GM19238 (cell line): Measurements from ENCODE around the gene EFTUD2.
"Not testable (repeated sequence)": the region's sequence is repeated elsewhere in the genome, so short reads cannot be mapped to it uniquely, and the experiment has no call there.

Experiments
- DNase-seq: peaks from one replicate; pipeline ENCODE4 v3.0.0; 2011; ENCODE audit warnings: low spot score; ENCODE audit not compliant: insufficient read length

Gene EFTUD2

DNA sequence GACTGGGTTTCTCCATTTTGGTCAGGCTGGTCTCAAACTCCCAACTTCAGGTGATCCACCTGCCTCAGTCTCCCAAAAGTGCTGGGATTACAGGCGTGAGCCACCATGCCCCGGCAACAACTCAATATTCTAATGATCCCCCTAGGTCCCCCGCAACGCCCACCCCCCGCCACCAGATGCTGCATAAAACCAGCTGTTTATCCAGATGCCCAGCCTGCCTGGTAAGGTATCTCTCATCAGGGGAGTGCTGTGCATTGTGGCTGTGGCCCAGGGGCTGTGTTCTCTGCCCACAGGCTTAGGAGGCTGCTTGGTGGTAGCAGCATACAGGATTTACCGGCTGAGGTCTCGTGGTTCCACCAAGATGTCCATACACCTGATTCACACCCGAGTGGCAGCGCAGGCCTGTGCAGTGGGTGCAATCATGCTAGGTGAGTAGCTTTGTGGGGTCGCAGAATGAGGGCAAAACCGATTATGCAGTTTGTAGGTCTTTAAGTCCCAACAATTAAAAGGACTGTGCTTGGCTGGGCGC lies 50.2 kb downstream of the EFTUD2 start:
- DNase-seq, result no peak

DNA sequence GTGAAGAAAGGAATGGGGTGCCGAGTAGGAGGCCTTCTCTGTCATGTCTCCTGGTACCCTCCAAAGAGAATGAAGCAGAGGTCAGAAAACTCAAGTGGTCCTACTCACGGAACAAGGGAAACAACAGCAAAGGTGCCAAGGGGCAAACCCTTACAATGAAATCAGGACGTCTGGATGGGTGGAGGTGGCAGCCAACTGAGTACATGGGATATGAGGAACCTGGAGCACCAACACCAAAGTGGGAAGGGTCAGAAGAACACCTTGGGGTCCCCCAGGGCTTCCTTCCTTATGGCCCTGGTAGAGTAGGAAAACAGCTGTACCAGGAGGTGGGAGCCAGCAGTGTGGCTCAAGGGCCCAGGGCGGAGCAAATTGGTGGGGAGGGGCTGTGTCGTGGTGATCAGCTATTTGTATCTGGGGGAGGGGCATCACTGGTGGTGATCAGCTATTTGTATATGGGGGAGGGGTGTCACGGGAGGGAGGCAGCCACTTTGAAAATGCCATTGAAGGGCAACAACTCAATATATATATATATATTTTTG lies 50.9 kb downstream of the EFTUD2 start:
- no peak for DNase-seq

DNA sequence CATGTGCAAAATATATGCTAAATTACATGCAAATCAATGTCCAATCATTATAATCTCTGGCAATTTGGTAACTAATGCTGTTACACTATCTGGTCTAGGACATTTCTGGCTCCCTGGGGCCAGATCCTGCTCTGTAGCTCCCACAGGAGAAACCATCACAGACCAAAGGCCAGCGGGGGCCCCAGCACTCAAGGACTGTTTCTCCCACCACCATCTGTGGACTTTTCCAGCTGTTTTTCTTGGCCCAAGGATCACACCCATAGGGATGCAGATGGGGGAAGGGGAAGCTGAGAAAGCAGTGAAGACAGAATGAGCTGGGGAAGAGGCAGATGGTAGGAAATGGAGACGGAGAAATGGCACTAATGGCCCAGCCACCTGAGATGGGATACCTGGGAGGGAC lies 51.7 kb downstream of the EFTUD2 start, which contains the start of gene HIGD1B:
Gene HIGD1B, plus strand, starts transcription at position 298 of the 400 bp plus-strand sequence. CDS start 270 bp downstream, outside the sequence.
- no peak for DNase-seq

DNA sequence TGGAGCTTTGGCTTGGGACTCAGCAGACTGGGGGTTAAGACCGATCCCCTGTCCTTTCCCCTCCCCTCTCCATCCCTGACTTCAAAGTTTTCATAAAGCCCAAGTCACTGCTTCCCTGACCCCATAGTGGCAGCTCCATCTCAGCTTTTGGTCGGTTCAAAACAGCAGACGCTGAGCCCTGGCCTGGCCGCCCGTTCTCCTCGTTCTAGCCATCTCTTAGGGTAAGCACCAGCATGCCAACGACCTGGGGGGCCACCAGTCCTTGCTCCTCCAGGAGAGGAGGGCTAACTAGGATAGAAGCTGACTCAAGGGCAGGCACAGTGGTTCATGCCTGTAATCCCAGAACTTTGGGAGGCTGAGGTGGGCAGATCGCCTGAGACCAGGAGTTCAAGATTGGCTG lies 53.0 kb downstream of the EFTUD2 start:
- no peak for DNase-seq

DNA sequence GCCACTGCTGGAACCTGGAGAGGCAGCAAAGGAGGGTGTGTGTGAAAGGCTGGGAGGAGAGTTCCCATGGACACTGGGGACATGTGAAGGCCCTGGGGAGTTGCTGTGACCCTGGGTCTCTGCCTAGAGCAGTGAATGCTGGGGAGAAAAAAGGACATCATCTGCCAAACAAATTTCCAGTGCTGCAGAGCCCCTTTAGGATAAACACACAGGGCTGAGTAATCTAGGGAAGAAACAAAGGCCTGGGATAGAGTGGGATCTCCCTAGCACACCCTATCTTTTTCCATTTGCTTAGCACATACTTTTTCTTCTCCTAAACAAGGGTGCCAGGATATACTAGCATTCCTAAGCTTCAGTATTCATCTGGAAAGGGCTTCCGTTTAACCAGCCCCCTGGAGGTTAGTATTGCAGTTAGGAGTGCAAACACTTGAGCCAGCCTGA lies 54.8 kb downstream of the EFTUD2 start:
- no peak for DNase-seq

DNA sequence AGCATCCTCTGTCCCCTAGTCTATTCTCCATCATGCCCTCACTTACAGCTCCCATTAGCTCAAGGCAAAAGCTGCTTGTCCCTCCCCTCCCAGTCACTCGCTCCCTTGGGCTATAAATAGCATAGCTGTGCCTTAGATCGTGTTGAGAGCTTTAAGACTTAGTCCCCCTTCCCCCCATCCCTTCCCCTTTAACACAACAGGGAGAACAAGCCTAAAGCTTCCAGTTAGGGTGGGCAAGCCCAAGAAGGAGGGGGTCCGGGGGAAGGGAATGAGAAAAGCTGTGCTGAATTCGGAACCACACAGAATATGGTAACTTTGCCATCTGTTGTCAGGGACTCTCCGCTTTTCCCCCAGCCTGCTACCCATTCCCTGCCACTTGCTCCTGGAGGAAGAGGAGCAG lies 56.5 kb downstream of the EFTUD2 start:
- no peak for DNase-seq

DNA sequence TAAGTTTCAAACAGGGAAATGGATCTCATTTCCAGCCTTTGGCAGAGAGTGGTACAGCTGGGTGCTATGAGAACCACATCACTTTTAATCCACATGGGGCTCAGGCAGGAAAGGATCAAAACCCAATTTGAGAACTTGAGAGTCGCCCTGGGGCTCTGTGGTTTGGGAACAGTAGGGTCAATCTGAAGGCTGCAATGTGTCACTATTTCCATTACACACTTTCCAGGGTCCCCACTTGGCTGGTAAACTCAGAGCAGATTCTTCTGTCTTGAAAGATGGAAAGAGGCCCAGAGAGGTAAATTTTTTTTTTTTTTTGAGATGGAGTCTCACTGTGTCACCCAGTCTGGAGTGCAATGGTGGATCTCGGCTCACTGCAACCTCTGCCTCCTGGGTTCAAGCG lies 58.3 kb downstream of the EFTUD2 start:
- no peak for DNase-seq

DNA sequence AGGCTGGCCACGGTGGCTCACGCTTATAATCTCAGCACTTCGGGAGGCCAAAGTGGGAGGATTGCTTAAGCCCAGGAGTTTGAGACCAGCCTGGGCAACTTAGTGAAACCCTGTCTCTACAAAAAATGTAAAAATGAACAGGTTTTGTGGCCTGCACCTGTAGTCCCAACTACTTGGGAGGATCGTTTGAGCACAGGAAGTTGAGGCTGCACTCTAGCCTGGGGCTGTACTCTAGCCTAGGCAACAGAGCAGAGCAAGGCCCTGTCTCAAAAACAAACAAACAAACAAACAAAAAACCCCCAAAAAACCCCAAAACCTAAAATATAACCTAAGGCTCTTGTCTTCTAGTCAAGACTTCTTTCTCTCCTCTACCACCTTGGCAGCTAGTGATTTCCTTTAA lies 59.0 kb downstream of the EFTUD2 start:
- no peak for DNase-seq

DNA sequence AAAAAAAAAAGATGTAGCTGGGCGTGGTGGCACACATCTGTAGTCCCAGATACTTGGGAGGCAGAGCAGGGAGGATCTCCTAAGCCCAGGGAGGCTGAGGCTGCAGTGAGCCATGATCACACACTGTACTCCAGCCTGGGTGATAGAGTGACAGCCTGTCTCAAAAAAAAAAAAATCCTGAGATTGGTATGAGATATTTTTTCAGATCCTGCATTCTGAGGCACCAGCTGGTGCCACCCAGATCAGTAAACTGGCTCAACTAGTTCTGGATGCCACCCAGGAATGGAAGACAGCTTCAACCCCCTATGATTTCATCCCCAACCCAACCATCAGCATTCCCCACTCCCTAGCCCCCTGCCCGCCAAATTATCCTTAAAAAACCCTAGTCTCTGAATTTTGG lies 62.0 kb downstream of the EFTUD2 start:
- no peak for DNase-seq

DNA sequence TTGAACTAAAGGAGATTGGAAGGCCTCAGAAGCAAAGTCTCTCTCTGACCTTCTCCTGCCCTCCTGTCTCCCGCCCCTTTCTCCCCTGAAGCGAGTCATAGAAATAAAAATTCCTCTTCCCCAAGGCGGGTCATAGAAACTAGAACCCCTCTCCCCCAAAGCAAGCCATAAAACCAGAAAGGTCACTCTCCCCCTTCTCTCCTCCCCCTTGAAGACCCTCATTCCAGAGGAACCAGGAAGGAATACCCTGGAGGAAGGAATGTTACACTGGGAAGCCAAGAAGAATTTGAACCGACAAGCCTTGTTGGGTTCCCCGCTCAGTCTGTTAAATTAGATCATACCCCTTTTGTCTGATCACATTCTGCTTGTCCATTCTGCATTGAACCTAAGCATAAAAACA lies 66.4 kb downstream of the EFTUD2 start:
- DNase-seq, result no peak

DNA sequence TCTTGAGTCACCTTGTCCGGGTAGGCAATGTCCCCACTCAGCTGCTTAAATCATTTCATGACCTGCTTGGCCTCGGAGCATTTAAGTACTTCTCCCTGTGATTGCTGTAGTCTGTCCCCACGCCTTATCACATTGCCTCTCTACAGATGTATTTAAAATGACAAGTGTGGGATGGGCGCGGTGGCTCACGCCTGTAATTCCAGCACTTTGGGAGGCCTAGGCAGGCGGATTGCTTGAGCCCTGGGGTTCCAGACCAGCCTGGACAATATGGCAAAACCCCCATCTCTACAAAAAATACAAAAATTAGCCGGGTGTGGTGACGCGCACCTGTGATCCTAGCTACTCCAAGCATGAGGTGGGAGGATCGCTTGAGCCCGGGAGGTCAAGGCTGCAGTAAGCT lies 67.9 kb downstream of the EFTUD2 start:
- no peak for DNase-seq

DNA sequence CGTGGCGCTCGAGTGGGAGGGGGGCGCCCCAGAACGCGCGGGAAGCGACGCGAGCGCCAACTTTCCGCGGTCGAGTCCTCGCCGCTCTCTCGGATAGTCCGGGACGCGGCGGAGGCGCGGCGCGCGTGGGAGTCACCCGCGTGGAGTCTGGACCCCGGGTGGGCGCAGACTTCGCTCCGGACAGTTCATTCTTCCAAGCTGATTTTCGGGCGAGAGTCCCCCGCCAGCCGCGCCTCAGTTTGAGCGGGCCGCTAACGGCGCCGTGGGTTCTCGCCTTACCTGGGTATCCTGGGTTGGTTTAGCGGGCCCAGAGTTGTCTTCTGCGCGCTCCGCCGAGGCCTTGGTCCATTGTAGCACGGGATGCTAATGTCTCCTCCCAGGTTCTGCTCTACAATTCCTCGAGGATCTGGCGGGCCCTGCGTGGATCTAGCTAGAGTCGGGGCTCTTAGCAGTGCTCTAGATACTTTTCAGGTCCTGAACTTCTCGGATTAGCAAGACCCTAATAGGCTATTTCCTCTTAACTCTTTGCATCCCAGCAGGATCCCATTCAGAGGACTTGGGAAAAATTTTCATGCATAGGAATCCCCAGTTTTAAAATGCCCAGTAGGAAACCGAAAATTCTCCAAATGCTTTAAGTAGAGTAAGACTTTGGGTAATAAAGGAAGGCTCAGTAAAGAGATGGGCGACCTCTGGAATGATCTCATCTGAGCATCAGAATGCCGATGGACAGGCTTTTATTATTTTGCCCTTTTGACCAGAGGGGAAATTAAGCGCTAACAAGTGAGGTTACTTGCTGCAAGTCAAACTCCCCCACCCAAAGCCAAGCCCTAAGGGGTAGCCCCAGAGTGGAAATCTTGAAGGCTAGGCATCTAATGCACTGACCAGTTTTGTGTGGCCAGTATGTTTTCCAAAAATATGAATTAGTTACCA lies 68.6 kb downstream of the EFTUD2 start:
- no peak for DNase-seq

DNA sequence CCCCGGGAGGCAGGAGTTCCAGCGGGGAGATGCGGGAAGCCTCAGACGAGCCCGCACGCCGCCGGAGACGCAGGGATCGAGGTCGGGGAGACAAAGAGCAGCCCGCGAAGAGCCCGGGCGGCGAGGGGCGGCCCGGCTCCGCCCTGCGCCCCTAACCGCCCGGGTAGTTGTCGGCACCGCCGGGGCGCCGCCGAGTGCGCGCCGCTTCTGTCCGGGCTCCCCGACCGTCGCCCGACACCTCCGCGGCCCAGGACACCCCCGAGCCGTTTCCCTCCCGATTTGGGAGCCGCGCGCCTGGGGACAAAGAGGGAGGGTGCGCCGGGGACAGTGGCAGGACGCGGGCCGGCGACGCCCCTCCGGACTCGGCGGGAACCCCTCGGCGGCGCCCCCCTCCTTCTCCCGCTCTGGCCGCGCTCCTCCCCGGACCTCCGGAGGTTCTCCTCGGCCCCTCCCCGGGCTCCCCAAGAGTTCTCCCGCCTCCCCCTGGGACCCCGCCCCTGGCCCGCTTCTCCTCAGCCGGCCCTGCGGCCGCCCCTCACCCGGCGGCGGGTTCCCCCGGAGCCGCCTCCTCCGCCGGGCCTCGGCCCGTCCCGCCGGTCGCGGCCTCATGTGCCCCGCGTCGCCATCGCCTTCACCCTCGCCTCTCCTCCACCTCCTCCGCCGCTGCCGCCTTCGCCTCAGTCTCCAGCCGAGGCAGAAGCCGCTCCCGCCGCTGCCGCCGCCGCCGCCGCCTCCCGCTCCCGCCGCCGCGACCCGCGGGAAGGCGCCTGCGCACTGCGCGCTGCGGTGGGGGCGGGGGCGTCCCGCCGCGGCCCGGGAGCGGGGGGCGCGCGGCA lies 69.5 kb downstream of the EFTUD2 start, which contains the start of gene GJC1:
Gene GJC1, minus strand, starts transcription at position 765 of the 836 bp plus-strand sequence. CDS start 24,470 bp downstream, outside the sequence.
- DNase-seq, result peak; percentile 37

DNA sequence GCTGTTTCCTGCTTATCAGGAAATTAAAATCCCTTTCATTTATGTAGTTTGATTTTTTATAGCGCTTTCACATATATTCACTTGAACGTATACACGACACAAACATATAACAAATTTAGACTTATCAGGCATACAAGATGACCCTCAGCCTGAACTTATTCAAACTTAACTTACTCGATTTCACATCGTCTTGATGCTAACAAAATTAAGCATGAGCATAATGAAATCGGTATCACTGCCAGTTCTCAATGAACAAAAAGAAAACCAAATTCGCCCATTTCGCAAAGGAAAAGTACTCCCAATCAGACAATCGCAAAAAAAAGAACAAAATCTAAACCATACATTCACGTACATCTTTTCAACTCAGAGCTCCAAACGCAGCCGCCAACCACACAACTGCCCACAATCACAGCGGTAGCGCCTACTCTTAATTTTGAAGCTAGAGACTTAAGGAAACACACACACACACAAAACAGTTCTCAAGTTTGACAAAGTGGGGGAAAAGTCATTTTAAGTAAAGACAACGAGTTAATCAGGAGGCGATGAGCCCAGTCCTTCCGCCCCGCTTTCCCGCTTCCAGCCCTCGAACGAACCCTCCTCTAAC lies 70.2 kb downstream of the EFTUD2 start:
- DNase-seq, result no peak

DNA sequence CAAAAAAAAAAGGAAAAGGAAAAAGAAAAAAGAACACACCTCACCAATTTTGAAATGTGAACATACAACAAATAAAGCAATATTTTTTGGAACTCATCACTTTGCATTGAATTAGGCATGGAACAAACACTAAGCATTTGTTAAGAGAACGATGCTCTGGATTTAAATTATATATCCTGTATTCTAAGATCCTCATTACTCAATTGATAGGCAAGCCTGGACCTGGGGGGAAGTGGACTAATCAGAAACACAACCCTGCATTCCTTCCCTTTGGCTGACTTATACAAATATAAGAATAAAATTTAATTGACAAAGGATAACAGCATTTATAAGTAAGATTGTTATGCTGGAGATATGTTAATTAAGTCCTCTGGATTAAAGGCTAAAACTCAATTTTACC lies 71.4 kb downstream of the EFTUD2 start:
- no peak for DNase-seq

DNA sequence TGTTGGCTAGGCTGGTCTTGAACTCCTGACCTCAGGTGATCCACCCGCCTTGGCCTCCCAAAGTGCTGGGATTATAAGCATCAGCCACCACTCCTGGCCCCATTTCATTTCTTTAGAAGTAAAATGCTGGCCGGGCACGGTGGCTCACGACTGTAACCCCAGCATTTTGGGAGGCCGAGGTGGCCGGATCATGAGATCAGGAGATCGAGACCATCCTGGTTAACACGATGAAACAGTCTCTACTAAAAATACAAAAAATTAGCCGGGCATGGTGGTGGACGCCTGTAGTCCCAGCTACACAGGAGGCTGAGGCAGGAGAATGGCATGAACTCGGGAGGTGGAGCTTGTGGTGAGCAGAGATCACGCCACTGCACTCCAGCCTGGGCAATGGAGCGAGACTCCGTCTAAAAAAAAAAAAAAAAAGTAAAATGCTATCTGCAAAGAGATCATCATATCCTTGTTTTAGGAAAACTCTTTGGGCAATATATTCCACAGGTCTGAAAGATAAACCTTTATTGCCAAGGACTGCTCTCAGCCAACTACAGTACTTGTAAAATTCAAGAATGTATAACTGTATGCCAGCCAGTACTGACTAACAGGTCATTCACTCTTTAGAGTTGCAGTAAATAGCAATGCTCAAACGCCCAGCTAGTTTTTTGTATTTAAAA lies 73.0 kb downstream of the EFTUD2 start:
- no peak for DNase-seq

DNA sequence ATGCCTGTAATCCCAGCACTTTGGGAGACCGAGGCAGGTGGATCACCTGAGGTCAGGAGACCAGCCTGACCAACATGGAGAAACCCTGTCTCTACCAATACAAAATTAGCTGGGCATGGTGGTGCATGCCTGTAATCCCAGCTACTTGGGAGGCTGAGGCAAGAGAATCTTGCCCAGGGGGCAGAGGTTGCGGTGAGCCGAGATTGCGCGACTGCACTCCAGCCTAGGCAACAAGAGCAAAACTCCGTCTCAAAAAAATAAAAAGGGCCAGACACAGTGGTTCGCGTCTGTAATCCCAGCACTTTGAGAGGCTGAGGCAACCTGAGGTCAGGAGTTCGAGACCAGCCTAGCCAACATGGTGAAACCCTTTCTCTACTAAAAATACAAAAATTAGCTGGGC lies 74.0 kb downstream of the EFTUD2 start:
- DNase-seq, result not testable (repeated sequence)

DNA sequence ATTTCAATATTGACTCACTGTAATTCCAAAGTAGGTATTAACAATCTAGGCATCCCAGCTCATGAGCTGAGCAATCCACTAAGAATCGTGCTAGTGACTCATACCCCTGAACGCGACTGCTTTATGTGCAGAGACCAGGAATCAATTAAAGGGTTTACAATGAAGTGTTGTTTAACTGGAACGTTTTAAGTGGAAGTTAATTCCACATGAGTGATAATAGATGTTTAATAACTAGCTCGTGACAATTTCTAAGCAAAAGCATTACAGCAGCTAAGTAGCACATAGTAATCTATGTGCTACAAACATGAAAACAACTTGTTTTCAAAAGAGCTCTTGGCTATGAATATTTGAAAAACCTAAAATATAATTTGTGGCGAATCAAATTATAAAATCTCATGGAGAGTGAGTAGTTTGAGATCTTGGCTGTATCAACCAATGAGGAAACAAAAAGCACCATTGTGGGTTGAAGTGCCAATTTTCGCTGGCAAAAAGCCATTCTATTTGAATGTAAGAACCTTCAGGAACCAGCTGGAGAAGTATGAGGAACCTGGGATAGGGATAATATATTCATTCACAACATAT lies 78.5 kb downstream of the EFTUD2 start:
- DNase-seq, result no peak

DNA sequence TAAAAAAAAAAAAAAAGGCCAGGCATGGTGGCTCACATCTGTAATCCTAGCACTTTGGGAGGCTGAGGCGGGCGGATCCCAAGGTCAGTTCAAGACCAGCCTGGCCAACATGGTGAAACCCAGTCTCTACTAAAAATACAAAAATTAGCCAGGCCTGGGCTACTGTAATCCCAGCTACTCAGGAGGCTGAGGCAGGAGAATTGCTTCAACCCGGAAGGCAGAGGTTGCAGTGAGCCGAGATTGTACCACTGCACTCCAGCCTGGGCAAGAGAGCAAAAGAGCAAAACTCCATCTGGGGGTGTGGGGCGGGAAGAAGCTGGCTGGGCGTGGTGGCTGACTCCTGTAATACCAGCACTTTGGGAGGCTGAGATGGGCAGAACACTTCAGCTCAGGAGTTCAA lies 80.7 kb downstream of the EFTUD2 start:
- DNase-seq, result not testable (repeated sequence)

DNA sequence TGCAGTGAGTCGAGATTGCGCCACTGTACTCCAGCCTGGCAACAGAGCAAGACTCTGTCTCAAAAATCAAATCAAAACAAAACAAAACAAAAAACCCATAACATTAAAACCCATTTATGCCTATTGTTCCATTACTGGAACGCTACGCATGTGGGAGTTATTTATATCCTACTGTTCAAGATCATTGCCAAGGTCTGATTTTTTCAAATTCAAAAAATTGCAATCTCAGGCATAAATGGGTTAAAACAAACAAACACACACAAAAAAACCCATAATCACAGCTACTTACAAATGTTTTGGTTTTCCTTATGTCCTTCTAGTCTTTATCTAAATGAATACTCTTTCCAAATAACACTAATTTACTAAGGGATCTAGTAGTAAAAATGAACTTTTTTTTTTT lies 87.0 kb downstream of the EFTUD2 start:
- no peak for DNase-seq
